ENCODE results near the gene IGBP1. TPM values are rescaled to one million over a fixed set of nuclear protein-coding genes. Genes with fewer than 3 reads are reported as not detected.

IGBP1 gene
- total and polyA plus RNA-seq, 10 donors = 36.4 to 78.4 (median 49.7) TPM

DNA sequence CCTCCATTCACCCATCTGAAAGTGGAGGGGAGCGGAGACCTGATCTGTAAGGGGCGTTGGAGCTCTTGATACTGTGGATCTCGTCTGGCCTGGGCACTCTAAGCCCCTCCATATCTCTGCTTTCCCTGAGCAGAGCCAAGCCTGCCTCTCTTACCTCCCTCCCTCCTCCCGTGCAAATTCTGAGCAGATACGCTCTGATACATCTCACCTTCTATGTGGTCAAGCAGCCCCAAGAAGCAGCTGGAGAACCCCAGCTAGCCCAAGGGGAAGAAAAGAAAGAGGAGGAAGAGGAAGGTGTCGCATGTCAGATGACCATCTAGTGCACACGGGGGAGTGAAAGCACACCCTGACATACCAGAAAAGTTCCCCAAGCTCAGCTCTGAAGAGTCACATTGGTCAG lies 42.1 kb downstream of the IGBP1 start:
- H3K4me3 ChIP-seq = no peak overlapping the region
- H3K9me3 ChIP-seq = no peaks in the 10 kb centered on the region
- H3K4me1 ChIP-seq = no peaks in the 10 kb centered on the region
- no peak overlapping the region for H3K27ac ChIP-seq
- intact Hi-C loops (cut with DNase I; ENCODE audit: low total_unique reads) = no loop called here
- 76 to 92% (median 79%) methylated on average over 7 of the region's 7 CpGs for WGBS, 5 donors
- H3K27me3 ChIP-seq (replicated peaks in 1 of 7) = peaks cover 0 to 4% (median 0%) of the 10 kb centered on the region in 7 donors
- H3K36me3 ChIP-seq = no peaks in the 10 kb centered on the region
- no peak for DNase-seq
- TF ChIP-seq POLR2A (IDR thresholded peaks at IDR 0.05) = no peak
- TF ChIP-seq, protein P1, sequence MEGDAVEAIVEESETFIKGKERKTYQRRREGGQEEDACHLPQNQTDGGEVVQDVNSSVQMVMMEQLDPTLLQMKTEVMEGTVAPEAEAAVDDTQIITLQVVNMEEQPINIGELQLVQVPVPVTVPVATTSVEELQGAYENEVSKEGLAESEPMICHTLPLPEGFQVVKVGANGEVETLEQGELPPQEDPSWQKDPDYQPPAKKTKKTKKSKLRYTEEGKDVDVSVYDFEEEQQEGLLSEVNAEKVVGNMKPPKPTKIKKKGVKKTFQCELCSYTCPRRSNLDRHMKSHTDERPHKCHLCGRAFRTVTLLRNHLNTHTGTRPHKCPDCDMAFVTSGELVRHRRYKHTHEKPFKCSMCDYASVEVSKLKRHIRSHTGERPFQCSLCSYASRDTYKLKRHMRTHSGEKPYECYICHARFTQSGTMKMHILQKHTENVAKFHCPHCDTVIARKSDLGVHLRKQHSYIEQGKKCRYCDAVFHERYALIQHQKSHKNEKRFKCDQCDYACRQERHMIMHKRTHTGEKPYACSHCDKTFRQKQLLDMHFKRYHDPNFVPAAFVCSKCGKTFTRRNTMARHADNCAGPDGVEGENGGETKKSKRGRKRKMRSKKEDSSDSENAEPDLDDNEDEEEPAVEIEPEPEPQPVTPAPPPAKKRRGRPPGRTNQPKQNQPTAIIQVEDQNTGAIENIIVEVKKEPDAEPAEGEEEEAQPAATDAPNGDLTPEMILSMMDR (IDR thresholded peaks at IDR 0.05 in 8 of 11, conservative IDR thresholded peaks at IDR 0.05 in 3 of 11) = no peak
- TF ChIP-seq POLR2AphosphoS5 (IDR thresholded peaks at IDR 0.05) = no peak

- Histone ChIP-seq H3K9me3 (no peaks in the 10 kb centered on the region), H3K4me3 (no peak within 1 kb of the TSS), H3K4me1 (no peaks in the 10 kb centered on the region), H3K27me3 (replicated peaks in 1 of 7) (peaks cover 0 to 4% (median 0%) of the 10 kb centered on the region in 7 donors), H3K27ac (no peak within 1 kb of the TSS), H3K36me3 (no peaks in the 10 kb centered on the region)
- TF ChIP-seq, protein P1 (IDR thresholded peaks at IDR 0.05 in 8 of 11, conservative IDR thresholded peaks at IDR 0.05 in 3 of 11) = no peak
- no peak for TF ChIP-seq POLR2A (IDR thresholded peaks at IDR 0.05)
- TF ChIP-seq POLR2AphosphoS5 (IDR thresholded peaks at IDR 0.05) = no peak
- no peak for DNase-seq
- 20 to 61% (median 50%) methylated on average over 2 to 7 of the region's 7 CpGs for WGBS, 5 donors
- intact Hi-C loops (cut with DNase I; ENCODE audit: low total_unique reads) = no loop called here
These were observed 43.8 kb downstream of the IGBP1 start, which contains the start of gene DGAT2L6 for GRCh38 chrX:70176938-70177533. TSS of gene DGAT2L6 (plus strand) at chrX:70177483. CDS start at chrX:70177583, 100 bp downstream.

GRCh38 chrX:70183091-70183490 lies 49.8 kb downstream of the IGBP1 start:
- H3K9me3 ChIP-seq = no peaks in the 10 kb centered on the region
- H3K36me3 ChIP-seq = no peaks in the 10 kb centered on the region
- intact Hi-C loops (cut with DNase I; ENCODE audit: low total_unique reads) = no loop called here
- no peak for DNase-seq
- no peak overlapping the region for H3K27ac ChIP-seq
- TF ChIP-seq POLR2AphosphoS5 (IDR thresholded peaks at IDR 0.05) (no peak), POLR2A (IDR thresholded peaks at IDR 0.05) (no peak)
- TF ChIP-seq, protein P1 (IDR thresholded peaks at IDR 0.05 in 8 of 11, conservative IDR thresholded peaks at IDR 0.05 in 3 of 11) = no peak
- no peaks in the 10 kb centered on the region for H3K4me1 ChIP-seq
- WGBS, 5 donors = 72 to 91% (median 82%) methylated on average over 5 of the region's 5 CpGs
- H3K4me3 ChIP-seq = no peak overlapping the region
- H3K27me3 ChIP-seq (replicated peaks in 1 of 7) = peaks cover 0 to 7% (median 0%) of the 10 kb centered on the region in 7 donors

GRCh38 chrX:70190225-70190624 lies 57.0 kb downstream of the IGBP1 start:
- TF ChIP-seq, protein P1 (IDR thresholded peaks at IDR 0.05 in 8 of 11, conservative IDR thresholded peaks at IDR 0.05 in 3 of 11) = no peak
- TF ChIP-seq POLR2A (IDR thresholded peaks at IDR 0.05) (no peak), POLR2AphosphoS5 (IDR thresholded peaks at IDR 0.05) (no peak)
- Histone ChIP-seq H3K27me3 (replicated peaks in 1 of 7) (peaks cover 0 to 7% (median 0%) of the 10 kb centered on the region in 7 donors), H3K36me3 (no peaks in the 10 kb centered on the region), H3K4me1 (no peaks in the 10 kb centered on the region), H3K9me3 (peaks cover 0 to 22% (median 5%) of the 10 kb centered on the region in 8 donors), H3K4me3 (no peak overlapping the region), H3K27ac (no peak overlapping the region)
- intact Hi-C loops (cut with DNase I; ENCODE audit: low total_unique reads) = no loop called here
- DNase-seq = no peak

All from spleen (tissue), 11 donors.